GM12872 (cell line): Measurements from ENCODE around the gene EPHB1.

Source experiments
- TF ChIP-seq, protein P1 (sequence below): IDR thresholded peaks from 3 replicates; pipeline ENCODE4 v1.5.1; 2011; ENCODE audit warnings: low read depth, mild to moderate bottlenecking, low read length, moderate library complexity; ENCODE audit not compliant: insufficient read depth

The EPHB1 gene

DNA sequence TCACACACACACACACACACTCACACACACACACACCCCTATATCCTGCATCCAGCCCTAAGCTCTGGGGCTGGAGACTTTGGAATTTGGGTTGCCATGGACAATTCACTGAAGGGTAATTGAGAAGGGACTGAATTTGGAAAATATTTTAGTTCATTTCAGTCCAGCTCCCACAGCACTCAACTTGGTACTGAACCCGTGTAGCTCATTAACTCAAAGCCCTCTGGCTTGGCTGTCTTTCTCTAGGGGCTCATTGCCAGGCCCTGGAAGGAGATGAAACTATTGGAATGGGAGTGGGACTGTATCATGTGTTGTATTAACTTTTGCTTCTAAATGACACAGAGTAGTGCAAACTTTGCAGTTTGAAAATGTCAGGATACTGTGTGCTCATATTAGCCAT lies 157.3 kb downstream of the EPHB1 start:
- TF ChIP-seq, protein P1, sequence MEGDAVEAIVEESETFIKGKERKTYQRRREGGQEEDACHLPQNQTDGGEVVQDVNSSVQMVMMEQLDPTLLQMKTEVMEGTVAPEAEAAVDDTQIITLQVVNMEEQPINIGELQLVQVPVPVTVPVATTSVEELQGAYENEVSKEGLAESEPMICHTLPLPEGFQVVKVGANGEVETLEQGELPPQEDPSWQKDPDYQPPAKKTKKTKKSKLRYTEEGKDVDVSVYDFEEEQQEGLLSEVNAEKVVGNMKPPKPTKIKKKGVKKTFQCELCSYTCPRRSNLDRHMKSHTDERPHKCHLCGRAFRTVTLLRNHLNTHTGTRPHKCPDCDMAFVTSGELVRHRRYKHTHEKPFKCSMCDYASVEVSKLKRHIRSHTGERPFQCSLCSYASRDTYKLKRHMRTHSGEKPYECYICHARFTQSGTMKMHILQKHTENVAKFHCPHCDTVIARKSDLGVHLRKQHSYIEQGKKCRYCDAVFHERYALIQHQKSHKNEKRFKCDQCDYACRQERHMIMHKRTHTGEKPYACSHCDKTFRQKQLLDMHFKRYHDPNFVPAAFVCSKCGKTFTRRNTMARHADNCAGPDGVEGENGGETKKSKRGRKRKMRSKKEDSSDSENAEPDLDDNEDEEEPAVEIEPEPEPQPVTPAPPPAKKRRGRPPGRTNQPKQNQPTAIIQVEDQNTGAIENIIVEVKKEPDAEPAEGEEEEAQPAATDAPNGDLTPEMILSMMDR = no peak

DNA sequence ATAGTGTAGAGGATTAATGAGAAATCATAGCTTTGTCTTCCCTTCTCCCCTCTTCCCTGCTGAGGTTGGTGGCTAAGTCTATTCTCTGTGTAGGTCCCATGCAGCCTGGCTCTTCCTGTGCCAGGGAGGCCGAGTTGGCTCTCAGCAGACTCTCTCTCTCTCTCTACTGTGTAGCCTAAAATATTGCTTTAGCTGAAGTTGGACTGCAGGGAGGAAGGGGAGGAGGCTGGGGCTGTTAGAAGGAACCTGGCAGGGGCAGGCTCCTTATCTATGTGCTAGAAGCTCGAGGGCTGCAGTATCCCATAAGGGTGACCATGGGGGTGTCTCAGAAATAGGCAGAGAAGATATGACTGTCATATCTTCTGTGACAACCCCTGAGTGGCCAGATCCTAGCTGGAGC lies 160.8 kb downstream of the EPHB1 start:
- TF ChIP-seq, protein P1 = no peak

DNA sequence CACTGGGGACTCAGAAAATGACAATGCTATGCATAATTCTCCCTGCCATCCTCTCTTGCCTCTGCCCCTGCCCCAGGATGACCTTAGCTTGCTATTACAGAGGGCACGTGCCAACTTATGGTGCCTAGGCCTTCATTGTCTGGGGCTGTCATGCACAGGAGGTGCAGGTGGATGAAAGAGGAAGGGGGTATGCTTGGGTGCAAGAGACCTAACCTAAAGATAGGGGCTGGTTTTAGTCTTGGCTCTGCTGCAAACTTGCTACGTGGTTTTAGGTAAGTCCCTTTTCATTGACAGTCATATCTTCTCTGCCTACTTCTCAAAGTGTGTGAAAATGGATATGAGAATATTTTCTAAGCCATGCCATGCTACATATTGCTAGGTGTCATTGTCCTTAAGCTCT lies 161.3 kb downstream of the EPHB1 start:
- TF ChIP-seq, protein P1 = no peak

DNA sequence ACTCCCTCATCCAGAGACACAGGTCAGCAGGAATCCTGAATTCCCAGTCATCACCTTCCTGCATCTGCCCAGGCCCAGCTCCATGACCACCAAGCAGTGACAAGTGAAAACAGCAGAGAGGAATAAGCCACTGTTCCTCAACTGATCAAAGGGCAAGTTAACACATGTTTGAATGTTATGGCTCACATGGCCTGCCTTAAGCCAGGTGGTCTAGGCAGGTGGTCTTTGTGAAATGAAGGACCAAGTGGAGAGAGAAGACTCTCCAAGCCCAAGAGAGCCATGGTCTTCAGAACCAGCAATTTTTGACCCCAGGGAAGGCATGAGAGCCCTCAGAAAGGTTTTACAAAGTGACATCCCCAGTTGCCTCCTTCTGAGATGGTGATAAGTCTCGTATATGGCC lies 161.8 kb downstream of the EPHB1 start:
- TF ChIP-seq, protein P1 = no peak

DNA sequence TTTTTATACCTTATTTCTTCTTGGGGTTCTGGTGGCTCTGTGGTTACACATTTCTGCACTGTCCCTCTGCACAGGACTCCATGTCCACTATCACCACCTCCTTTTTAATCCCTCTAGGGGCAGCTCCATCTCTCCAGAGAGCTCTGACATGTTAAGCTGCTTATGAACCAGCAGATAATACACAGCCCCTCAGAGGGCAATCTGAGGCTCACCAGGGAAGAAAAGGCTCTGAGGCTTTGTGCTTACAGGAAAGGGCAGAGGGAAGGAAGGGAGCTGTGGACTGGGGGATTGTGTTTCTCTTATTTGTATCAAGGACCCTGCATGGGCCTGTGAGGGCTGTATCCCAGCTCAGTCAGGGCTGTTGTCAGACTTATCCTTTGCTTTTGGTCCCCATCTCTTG lies 164.5 kb downstream of the EPHB1 start:
- TF ChIP-seq, protein P1 = no peak

DNA sequence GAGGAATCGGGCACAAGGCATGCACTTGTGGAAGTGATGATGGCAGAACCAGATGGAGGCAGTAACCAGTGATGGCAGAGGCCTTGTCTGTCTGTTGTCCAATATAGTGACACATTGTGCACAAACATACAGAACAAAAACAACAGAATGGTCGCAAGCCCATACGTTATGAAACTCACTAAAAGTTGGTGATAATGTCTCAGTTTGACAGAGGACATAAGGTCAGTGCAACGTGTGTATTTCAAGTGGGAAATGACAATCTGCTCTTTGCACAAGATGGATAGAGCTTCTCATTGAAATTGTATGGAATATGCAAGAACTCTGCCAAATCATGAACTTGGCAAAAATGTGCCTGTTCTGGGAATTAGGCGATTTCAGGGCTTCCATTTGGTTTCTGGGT lies 169.2 kb downstream of the EPHB1 start:
- TF ChIP-seq, protein P1 = no peak

DNA sequence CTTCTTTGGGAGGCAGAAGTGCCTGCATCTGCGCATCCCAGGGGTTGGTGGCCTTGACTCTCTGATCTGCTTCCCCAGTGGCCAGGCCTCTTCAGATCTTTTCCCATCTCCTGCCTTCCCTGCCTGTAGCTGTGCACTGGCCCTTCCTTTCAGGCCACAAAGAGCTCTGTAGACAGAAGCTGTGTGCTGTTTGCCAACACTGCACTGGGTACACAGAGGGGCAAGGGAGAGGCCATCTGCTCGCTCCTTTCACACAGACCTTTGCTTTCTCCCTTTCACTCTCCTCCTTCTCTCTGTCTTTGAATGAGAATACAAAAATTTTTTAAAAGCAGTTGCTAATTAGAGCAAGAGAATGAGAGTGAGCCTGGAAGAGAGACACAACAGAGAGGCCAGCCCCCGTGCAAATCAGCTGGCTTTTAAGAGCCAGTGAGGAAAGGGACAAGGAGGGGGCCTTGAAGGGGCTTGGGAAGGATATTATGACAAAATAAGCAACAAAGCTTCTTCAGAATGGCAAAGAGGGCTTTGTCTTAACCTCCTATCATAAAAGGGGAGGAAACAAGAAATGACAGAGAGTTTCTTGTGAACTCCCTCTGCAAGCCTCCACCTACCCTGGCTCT lies 170.9 kb downstream of the EPHB1 start:
- TF ChIP-seq, protein P1 = no peak
